Cardiac fibroblast (primary cell): ENCODE results near the gene RPA3.

Experiments used
- DNase-seq, 2 donors: peaks; one replicate each; pipeline versions ENCODE4 v3.0.0 to v3.0.0-alpha.2; 2010; ENCODE audit warnings: low read depth in 2 of 2
- H3K4me3 ChIP-seq, 2 donors: replicated peaks in 1 of 2; 1 replicate in 1 of 2; 2 replicates in 1 of 2; pipeline ENCODE4 v1.5.1; 2011; ENCODE audit warnings: low read depth in 2 of 2, low read length in 2 of 2, mild to moderate bottlenecking in 2 of 2, moderate library complexity in 1 of 2
- CTCF ChIP-seq: IDR thresholded peaks from one replicate; pipeline ENCODE4 v1.5.1; 2011; ENCODE audit warnings: low read depth, mild to moderate bottlenecking, low read length, inconsistent platforms

Gene RPA3

GRCh38 chr7:7698930-7699329 is 19.5 kb downstream of the RPA3 start:
- TF ChIP-seq CTCF: no peak
- no peak overlapping the region for H3K4me3 ChIP-seq
- DNase-seq: no peak

- no peak overlapping the region for H3K4me3 ChIP-seq
- no peak for TF ChIP-seq CTCF
- peak in 1 of 2 donors; percentile 51 for DNase-seq
These were observed 21.8 kb downstream of the RPA3 start for GRCh38 chr7:7696458-7697119.

GRCh38 chr7:7695111-7695817 is 23.1 kb downstream of the RPA3 start:
- peak in 1 of 2 donors; percentile 29 for DNase-seq
- no peak for TF ChIP-seq CTCF
- no peak overlapping the region for H3K4me3 ChIP-seq

- TF ChIP-seq CTCF: no peak
- H3K4me3 ChIP-seq: no peak overlapping the region
- DNase-seq: no peak
These were observed 23.9 kb downstream of the RPA3 start for GRCh38 chr7:7694542-7694941.

- DNase-seq: peak; percentile 57 to 90
- TF ChIP-seq CTCF: no peak
- no peak overlapping the region for H3K4me3 ChIP-seq
These were observed 24.5 kb downstream of the RPA3 start for GRCh38 chr7:7693881-7694280.

GRCh38 chr7:7688956-7689355 is 29.5 kb downstream of the RPA3 start:
- no peak overlapping the region for H3K4me3 ChIP-seq
- DNase-seq: no peak
- TF ChIP-seq CTCF: no peak

- no peak for DNase-seq
- TF ChIP-seq CTCF: no peak
- H3K4me3 ChIP-seq: no peak overlapping the region
These were observed 30.1 kb downstream of the RPA3 start for GRCh38 chr7:7688310-7688709.
